Panc1 (cell line): Measurements from ENCODE around the gene KRTAP24-1.

Source experiments
- CTCF ChIP-seq: fragments of 450-650 bp; IDR thresholded peaks from 2 replicates; pipeline ENCODE4 v1.5.1; 2017; ENCODE audit warnings: mild to moderate bottlenecking
- POLR2AphosphoS5 ChIP-seq: IDR thresholded peaks from 2 replicates; pipeline ENCODE4 v1.6.1; 2012; ENCODE audit warnings: mild to moderate bottlenecking, low read depth, low read length, moderate library complexity
- SIN3A ChIP-seq: IDR thresholded peaks from 2 replicates; pipeline ENCODE4 v1.6.1; 2012; ENCODE audit warnings: low read depth, mild to moderate bottlenecking, low read length, moderate library complexity, borderline replicate concordance; ENCODE audit not compliant: insufficient read depth
- TF ChIP-seq, protein P1 (sequence below), 2 experiments: IDR thresholded peaks; 2 replicates each; pipeline ENCODE4 v1.6.1; 2011 to 2012; ENCODE audit warnings: low read depth in 2 of 2, control low read depth in 1 of 2, low read length in 1 of 2, mild to moderate bottlenecking in 1 of 2, moderate library complexity in 1 of 2; ENCODE audit not compliant: insufficient read depth in 1 of 2

- TF ChIP-seq CTCF (peak; percentile 21), POLR2AphosphoS5 (no peak), SIN3A (no peak)
- TF ChIP-seq, protein P1, sequence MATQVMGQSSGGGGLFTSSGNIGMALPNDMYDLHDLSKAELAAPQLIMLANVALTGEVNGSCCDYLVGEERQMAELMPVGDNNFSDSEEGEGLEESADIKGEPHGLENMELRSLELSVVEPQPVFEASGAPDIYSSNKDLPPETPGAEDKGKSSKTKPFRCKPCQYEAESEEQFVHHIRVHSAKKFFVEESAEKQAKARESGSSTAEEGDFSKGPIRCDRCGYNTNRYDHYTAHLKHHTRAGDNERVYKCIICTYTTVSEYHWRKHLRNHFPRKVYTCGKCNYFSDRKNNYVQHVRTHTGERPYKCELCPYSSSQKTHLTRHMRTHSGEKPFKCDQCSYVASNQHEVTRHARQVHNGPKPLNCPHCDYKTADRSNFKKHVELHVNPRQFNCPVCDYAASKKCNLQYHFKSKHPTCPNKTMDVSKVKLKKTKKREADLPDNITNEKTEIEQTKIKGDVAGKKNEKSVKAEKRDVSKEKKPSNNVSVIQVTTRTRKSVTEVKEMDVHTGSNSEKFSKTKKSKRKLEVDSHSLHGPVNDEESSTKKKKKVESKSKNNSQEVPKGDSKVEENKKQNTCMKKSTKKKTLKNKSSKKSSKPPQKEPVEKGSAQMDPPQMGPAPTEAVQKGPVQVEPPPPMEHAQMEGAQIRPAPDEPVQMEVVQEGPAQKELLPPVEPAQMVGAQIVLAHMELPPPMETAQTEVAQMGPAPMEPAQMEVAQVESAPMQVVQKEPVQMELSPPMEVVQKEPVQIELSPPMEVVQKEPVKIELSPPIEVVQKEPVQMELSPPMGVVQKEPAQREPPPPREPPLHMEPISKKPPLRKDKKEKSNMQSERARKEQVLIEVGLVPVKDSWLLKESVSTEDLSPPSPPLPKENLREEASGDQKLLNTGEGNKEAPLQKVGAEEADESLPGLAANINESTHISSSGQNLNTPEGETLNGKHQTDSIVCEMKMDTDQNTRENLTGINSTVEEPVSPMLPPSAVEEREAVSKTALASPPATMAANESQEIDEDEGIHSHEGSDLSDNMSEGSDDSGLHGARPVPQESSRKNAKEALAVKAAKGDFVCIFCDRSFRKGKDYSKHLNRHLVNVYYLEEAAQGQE (IDR thresholded peaks at IDR 0.05; ENCODE audit: insufficient read depth in 1 of 2, low read depth in 2 of 2, low read length in 1 of 2): no peak
Measured at GRCh38 chr21:30257773-30258172, 25.0 kb downstream of the KRTAP24-1 start.
